Osteocyte (in vitro differentiated cells): ENCODE measurements around the gene CAT. TPM values are rescaled to one million over a fixed set of nuclear protein-coding genes. Genes with fewer than 3 reads are reported as not detected.

Experiments
- DNase-seq: peaks from one replicate; pipeline ENCODE4 v3.0.0; 2021; ENCODE audit warnings: mixed read lengths; ENCODE audit not compliant: unreplicated experiment; ENCODE audit errors: extremely low spot score
- H3K27ac Mint-ChIP-seq: one replicate; pipeline ENCODE4 v1.8.0; 2021; ENCODE audit warnings: mild to moderate bottlenecking, mixed read lengths; ENCODE audit not compliant: unreplicated experiment
- H3K27me3 Mint-ChIP-seq: one replicate; pipeline ENCODE4 v1.8.0; 2021; ENCODE audit warnings: mixed read lengths; ENCODE audit not compliant: unreplicated experiment
- H3K36me3 Mint-ChIP-seq: one replicate; pipeline ENCODE4 v1.8.0; 2021; ENCODE audit warnings: mixed read lengths; ENCODE audit not compliant: unreplicated experiment
- H3K4me1 Mint-ChIP-seq: one replicate; pipeline ENCODE4 v1.8.0; 2021; ENCODE audit warnings: mixed read lengths; ENCODE audit not compliant: unreplicated experiment
- H3K4me3 Mint-ChIP-seq: one replicate; pipeline ENCODE4 v1.8.0; 2021; ENCODE audit warnings: mild to moderate bottlenecking, moderate library complexity, mixed read lengths; ENCODE audit not compliant: unreplicated experiment
- H3K9me3 Mint-ChIP-seq: one replicate; pipeline ENCODE4 v1.8.0; 2021; ENCODE audit warnings: mixed read lengths; ENCODE audit not compliant: unreplicated experiment
- long read RNA-seq: library from polyadenylated mRNA; unstranded; transcript quantifications from one replicate; pipeline ENCODE4 v2.0.0, GENCODE V29; 2021
- total RNA-seq: library from RNA; stranded (reverse); gene quantifications from 2 replicates; pipeline ENCODE4 v1.2.1, GENCODE V29; 2021
- TF ChIP-seq, protein P1 (sequence below): fragments of 200-600 bp; sonication (generic); IDR thresholded peaks from 2 replicates; pipeline ENCODE4 v1.5.0; 2021; ENCODE audit warnings: antibody characterized with exemption, mild to moderate bottlenecking, moderate library complexity

The CAT gene
- total RNA-seq, result 18.4 and 22.4 TPM in 2 replicates
- long read RNA-seq, transcript CAT-201 (13 exons, 2,302 nt), result major isoform, 185 of 193 reads
- long read RNA-seq, partial matches to known transcripts, result 4 of 193 reads
- long read RNA-seq, other reads (novel, unspliced or antisense), result 4 of 193 reads

DNA sequence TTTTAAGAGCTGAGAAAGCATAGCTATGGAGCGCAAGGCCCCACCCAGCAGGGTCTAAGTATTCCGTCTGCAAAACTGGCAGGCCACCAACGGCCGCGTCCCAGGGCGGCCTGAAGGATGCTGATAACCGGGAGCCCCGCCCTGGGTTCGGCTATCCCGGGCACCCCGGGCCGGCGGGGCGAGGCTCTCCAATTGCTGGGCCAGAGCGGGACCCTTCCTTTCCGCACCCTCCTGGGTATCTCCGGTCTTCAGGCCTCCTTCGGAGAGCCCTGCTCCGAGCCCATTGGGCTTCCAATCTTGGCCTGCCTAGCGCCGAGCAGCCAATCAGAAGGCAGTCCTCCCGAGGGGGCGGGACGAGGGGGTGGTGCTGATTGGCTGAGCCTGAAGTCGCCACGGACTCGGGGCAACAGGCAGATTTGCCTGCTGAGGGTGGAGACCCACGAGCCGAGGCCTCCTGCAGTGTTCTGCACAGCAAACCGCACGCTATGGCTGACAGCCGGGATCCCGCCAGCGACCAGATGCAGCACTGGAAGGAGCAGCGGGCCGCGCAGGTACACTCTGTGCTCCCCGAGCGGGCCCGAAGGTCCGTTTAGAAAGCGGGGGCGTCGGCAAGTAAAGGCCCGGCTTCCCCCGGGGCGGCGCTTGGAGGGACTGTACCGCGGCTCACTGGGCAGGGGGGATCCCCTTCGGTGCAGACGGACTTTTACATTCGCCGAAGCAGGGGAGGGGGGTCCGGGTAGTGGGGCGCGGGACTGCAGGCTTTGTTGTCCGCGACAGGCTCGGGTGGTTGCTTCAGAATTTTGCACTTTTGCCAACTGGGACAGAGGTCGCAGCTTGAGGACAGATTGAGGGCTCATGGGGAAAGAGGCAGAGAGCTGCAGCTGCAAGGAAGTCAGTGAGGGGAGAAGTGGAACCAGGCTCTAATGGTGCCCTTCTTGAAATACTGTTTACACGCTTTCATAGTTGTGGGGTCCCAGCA lies at the start of gene CAT:
Gene CAT, plus strand, starts transcription at position 406 of the 979 bp plus-strand sequence. Its CDS starts 80 bp downstream, at position 486.
- Mint-ChIP-seq H3K4me1 (peaks cover 15% of the 10 kb centered on the region), H3K27me3 (peaks cover 3% of the 10 kb centered on the region), H3K4me3 (peak within 1 kb of the TSS; percentile 83), H3K27ac (peak within 1 kb of the TSS; percentile 94), H3K9me3 (no peaks in the 10 kb centered on the region), H3K36me3 (no peaks in the 10 kb centered on the region)
- peak; percentile 97 for DNase-seq
- TF ChIP-seq, protein P1, sequence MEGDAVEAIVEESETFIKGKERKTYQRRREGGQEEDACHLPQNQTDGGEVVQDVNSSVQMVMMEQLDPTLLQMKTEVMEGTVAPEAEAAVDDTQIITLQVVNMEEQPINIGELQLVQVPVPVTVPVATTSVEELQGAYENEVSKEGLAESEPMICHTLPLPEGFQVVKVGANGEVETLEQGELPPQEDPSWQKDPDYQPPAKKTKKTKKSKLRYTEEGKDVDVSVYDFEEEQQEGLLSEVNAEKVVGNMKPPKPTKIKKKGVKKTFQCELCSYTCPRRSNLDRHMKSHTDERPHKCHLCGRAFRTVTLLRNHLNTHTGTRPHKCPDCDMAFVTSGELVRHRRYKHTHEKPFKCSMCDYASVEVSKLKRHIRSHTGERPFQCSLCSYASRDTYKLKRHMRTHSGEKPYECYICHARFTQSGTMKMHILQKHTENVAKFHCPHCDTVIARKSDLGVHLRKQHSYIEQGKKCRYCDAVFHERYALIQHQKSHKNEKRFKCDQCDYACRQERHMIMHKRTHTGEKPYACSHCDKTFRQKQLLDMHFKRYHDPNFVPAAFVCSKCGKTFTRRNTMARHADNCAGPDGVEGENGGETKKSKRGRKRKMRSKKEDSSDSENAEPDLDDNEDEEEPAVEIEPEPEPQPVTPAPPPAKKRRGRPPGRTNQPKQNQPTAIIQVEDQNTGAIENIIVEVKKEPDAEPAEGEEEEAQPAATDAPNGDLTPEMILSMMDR, result no peak

DNA sequence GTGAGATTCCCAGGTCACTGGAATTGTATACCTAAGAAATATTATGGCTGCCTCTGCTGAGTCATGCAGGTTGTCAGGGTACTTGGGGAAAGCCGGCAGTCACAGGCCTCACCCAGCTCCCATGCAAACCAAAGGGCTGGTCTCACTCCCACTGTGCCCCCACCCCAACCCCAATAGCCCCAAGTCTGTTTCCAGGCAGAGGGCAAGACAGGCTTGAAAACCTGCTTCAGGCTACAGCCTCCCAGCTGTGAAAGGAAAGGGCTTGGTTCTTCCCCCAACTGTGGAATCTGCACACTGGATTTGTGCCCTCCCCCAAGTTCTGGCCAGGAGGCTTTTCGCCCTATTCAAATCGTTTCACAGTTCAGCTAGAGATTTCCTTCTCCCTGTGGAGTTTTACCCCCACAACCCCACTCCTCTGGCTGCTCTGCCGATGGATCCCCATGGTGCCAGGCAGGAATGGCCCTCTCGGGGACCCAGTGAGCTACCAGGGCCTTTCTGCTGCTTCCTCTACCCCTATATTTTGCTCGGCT lies 43.9 kb upstream of the CAT start:
- Mint-ChIP-seq H3K9me3 (peaks cover 23% of the 10 kb centered on the region), H3K4me3 (no peak overlapping the region), H3K27ac (no peak overlapping the region), H3K27me3 (peaks cover 39% of the 10 kb centered on the region), H3K36me3 (peaks cover 2% of the 10 kb centered on the region), H3K4me1 (peaks cover 9% of the 10 kb centered on the region)
- TF ChIP-seq, protein P1, result no peak
- DNase-seq, result no peak

DNA sequence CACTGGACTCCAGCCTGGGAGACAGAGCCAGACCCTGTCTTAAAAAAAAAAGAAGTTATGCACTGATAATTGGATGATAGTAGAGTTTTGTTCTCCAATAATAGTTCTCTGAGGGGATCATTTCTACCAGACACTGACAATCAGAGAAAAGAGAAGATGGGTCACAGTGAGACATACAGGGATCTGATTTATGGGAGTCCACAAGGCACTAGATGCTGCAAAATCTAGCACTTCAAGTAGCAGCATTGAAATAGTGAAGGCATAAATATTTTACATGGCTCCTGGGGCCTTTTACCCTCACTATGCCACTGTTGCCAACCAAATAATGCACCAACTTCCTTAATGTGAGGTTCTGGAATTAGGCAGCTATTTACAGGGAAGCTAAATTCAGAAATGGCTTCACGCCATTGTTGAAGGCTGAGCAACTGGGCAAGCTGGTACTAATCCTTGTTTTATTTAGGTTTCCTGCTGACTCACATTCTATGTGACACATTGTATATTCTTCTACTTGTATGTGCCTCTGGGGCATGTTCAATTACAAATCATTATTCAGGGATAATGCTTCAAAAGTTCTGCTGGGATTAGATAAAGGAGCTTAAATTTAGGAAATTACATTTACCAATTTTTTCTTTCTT lies 42.7 kb upstream of the CAT start:
- H3K36me3 Mint-ChIP-seq, result peaks cover 2% of the 10 kb centered on the region
- no peak for DNase-seq
- peaks cover 27% of the 10 kb centered on the region for H3K27me3 Mint-ChIP-seq
- H3K27ac Mint-ChIP-seq, result no peak overlapping the region
- H3K4me3 Mint-ChIP-seq, result no peak overlapping the region
- H3K4me1 Mint-ChIP-seq, result peaks cover 9% of the 10 kb centered on the region
- H3K9me3 Mint-ChIP-seq, result peaks cover 23% of the 10 kb centered on the region
- TF ChIP-seq, protein P1, result no peak

DNA sequence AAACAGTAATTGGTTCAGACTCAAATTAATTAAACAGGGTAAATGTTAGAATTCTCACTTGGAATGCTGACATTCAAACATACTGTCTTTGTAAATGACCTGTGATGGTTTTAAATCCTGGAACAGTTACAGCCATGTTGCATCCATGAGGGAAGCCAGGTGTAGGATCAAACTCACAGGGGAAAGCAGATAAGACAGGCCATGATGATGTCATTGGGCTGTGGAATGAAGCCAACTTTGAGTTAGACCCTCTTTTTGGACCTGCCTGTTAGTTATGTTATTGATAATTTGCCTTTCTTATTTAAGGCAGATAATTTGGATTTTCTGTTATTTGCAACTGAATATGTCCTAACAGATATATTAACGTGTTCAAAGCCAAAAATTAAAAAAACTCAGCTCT lies 41.6 kb upstream of the CAT start:
- Mint-ChIP-seq H3K27me3 (peaks cover 17% of the 10 kb centered on the region), H3K4me3 (no peak overlapping the region), H3K9me3 (peaks cover 23% of the 10 kb centered on the region), H3K27ac (no peak overlapping the region), H3K36me3 (peaks cover 2% of the 10 kb centered on the region), H3K4me1 (peaks cover 9% of the 10 kb centered on the region)
- no peak for DNase-seq
- TF ChIP-seq, protein P1, result no peak
